Subcutaneous adipose tissue (tissue), 4 donors: ENCODE results near the gene MARCOL. TPM values are rescaled to one million over a fixed set of nuclear protein-coding genes. Genes with fewer than 3 reads are reported as not detected.

ENCODE experiments used
- CTCF ChIP-seq: fragments of 450-650 bp; IDR thresholded peaks from one replicate; pipeline ENCODE4 v1.5.1; 2016; ENCODE audit warnings: low read depth, mild to moderate bottlenecking, control low read depth, antibody characterized with exemption, moderate library complexity
- total RNA-seq, 4 donors: library from RNA; depleted of rRNA; stranded (reverse); fragments of >200 nt; gene quantifications; one replicate each; pipeline ENCODE4 v1.1.0, GENCODE V29; 2016

MARCOL gene
- total RNA-seq, 4 donors from 2014 or later = not detected

DNA sequence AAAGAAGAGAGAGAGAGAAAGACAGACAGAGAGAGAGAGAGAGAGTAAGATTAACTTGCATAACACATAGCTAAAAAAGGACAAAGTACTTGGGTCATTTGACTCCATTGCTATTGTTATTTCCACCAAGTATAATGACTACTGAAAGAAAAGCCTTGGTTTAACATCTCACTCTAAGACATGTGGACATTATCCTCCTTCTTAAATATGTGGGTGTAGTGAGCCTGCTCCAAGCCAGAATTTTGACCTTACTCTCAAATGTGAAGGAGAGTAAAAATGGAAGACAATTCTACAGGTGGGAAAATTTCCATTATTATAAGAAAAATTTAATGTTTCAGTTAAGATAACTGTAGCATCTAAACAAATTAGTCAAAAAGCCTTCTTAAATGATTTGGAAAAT lies 8.5 kb upstream of the MARCOL start:
- no peak for TF ChIP-seq CTCF

DNA sequence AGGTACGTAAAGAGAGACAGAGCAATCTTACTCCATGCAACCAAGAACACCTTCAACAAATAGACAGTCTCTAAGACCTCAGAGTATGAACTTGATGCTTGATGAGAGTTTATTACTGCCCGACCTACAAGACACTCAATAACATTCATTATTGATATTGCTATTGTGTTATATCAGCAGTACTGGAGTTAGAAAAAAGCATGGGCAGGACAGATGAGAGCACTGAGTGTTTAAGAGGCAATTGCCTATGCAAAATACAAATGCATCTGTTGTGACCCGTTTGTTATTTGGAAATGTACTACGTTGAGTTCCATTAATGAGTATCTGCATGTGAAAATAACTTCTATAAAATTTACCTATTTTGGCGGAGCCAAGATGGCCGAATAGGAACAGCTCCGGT lies 8.1 kb upstream of the MARCOL start:
- no peak for TF ChIP-seq CTCF

GRCh38 chr5:148237785-148238417 lies 424 bp upstream of the MARCOL start:
- no peak for TF ChIP-seq CTCF

- TF ChIP-seq CTCF = no peak
Measured at GRCh38 chr5:148248894-148249293, 10.6 kb downstream of the MARCOL start.

DNA sequence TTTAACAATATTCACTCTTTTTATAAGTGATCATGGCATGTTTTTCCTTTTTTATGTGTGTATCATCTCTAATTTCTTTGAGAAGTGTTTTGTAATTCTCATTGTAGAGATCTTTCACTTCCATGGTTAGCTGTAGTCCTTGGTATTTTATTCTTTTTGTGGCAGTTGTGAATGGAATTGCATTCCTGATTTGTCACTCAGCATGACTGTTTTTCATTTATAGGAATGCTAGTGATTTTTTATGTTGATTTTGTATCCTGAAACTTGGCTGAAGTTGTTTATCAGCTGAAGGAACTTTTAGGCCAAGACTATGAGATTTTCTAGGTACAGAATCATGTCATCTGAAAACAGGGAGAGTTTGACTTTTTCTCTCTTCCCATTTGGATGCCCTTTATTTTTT lies 17.1 kb downstream of the MARCOL start:
- TF ChIP-seq CTCF = no peak

DNA sequence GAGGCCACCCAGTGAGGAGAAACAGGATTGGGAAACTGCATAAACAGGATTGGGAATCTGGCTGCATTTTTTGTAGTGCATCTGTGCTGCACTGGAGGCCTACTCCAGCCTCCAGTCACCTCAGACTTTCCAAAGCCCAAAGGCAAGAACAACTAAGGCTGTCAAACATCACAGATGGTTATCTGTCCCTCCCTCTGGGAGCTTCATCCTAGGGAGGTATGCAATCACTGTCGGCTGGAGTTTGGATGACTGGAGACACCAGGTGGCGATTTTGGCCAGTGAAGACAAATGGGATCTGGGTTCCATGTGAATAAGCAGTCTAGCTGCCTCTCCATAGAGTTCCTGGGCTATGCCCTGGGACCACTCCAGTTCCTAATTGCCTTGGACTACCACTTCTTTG lies 21.0 kb downstream of the MARCOL start:
- no peak for TF ChIP-seq CTCF

DNA sequence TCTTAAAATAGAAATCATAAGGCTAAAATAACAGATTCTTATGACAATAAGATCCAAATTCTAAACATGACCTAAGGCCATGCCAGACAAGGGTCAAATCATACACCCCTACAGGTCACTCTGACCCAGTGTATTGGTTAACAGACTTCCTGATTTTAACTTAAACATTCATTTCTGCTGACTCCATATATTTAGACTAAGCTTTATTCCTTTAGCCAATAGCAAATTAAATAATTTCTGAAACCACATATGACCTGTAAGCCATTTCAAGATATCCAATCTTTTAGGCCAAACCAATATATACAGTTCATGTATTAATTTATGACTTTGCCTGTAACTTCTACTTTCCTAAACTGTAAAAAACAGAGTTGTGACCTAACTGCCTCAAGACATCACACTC lies 22.9 kb downstream of the MARCOL start:
- no peak for TF ChIP-seq CTCF
